GM23248 (cell line): Measurements from ENCODE around the gene NKAIN4. TPM values are rescaled to one million over a fixed set of nuclear protein-coding genes. Genes with fewer than 3 reads are reported as not detected.
A peak's percentile ranks its signal among the peaks of the same experiment; 100 is the strongest.

Experiments
- DNase-seq: peaks from one replicate; pipeline ENCODE4 v3.0.0-alpha.2; 2015
- H2AFZ ChIP-seq: fragments of 200-600 bp; sonication (generic); 2 replicates; pipeline ENCODE4 v1.6.1; 2016; ENCODE audit warnings: antibody characterized with exemption
- H3F3A ChIP-seq: fragments of 200-600 bp; sonication (generic); 2 replicates; pipeline ENCODE4 v1.6.1; 2016; ENCODE audit warnings: mild to moderate bottlenecking, antibody characterized with exemption, mixed run types; ENCODE audit not compliant: insufficient read depth
- H3K27ac ChIP-seq: fragments of 200-600 bp; sonication (generic); 2 replicates; pipeline ENCODE4 v1.5.1; 2016; ENCODE audit warnings: mild to moderate bottlenecking
- H3K27me3 ChIP-seq: fragments of 200-600 bp; sonication (generic); replicated peaks from 2 replicates; pipeline ENCODE4 v1.6.1; 2016; ENCODE audit warnings: mild to moderate bottlenecking; ENCODE audit not compliant: insufficient read depth
- H3K36me3 ChIP-seq: fragments of 200-600 bp; sonication (generic); 2 replicates; pipeline ENCODE4 v1.6.1; 2016; ENCODE audit warnings: low read depth, mild to moderate bottlenecking
- H3K4me1 ChIP-seq: fragments of 200-600 bp; sonication (generic); 2 replicates; pipeline ENCODE4 v1.6.1; 2016; ENCODE audit warnings: mild to moderate bottlenecking; ENCODE audit not compliant: insufficient read depth
- H3K4me2 ChIP-seq: fragments of 200-600 bp; sonication (generic); one replicate; pipeline ENCODE4 v1.6.1; 2016; ENCODE audit warnings: mild to moderate bottlenecking; ENCODE audit not compliant: unreplicated experiment
- H3K4me3 ChIP-seq: fragments of 200-600 bp; sonication (generic); 2 replicates; pipeline ENCODE4 v1.5.1; 2016; ENCODE audit warnings: mild to moderate bottlenecking
- H3K79me2 ChIP-seq: fragments of 200-600 bp; sonication (generic); 2 replicates; pipeline ENCODE4 v1.6.1; 2016; ENCODE audit warnings: mild to moderate bottlenecking; ENCODE audit not compliant: insufficient read depth
- H3K9ac ChIP-seq: fragments of 200-600 bp; sonication (generic); 2 replicates; pipeline ENCODE4 v1.6.1; 2016; ENCODE audit warnings: mild to moderate bottlenecking
- H3K9me2 ChIP-seq: fragments of 200-600 bp; sonication (generic); 2 replicates; pipeline ENCODE4 v1.6.1; 2016; ENCODE audit warnings: mixed run types, mild to moderate bottlenecking, moderate library complexity; ENCODE audit not compliant: insufficient read depth
- H3K9me3 ChIP-seq: fragments of 200-600 bp; sonication (generic); one replicate; pipeline ENCODE4 v1.6.1; 2017; ENCODE audit warnings: low read depth
- H4K20me1 ChIP-seq: fragments of 200-600 bp; sonication (generic); 2 replicates; pipeline ENCODE4 v1.6.0; 2016; ENCODE audit not compliant: insufficient read depth
- EZH2 ChIP-seq: fragments of 200-600 bp; sonication (generic); IDR thresholded peaks from 2 replicates; pipeline ENCODE4 v1.6.1; 2018; ENCODE audit warnings: antibody characterized with exemption, mild to moderate bottlenecking; ENCODE audit not compliant: insufficient read depth, poor library complexity, severe bottlenecking
- EZH2phosphoT487 ChIP-seq: fragments of 200-600 bp; sonication (generic); IDR thresholded peaks from 2 replicates; pipeline ENCODE4 v1.6.1; 2018; ENCODE audit warnings: antibody characterized with exemption, moderate library complexity, mild to moderate bottlenecking, low read depth; ENCODE audit not compliant: insufficient read depth
- WGBS, 2 experiments: methylation state at CpG; one replicate each; pipeline ENCODE4 v1.1.6; 2015 to 2017; ENCODE audit warnings: low lambda C conversion rate in 2 of 2, low coverage in 1 of 2; ENCODE audit errors: missing lambda C conversion rate in 2 of 2; 5-methylcytosine and 5-hydroxymethylcytosine counted together
- in situ Hi-C: fragments of 300-500 bp; cut with MboI; formaldehyde crosslinking; loops from 2 replicates; pipeline ENCODE4 v1.15.0; 2020
- polyA plus RNA-seq: library from polyadenylated mRNA; unstranded; fragments of >200 nt; fragmentation: Nextera tagmentation; extraction: Ambion mirVana; gene quantifications from 2 replicates; pipeline ENCODE4 v1.2.1, GENCODE V29; 2016
- total RNA-seq: library from RNA; depleted of rRNA; stranded (reverse); fragments of >200 nt; shearing (Covaris generic); gene quantifications from 2 replicates; pipeline ENCODE4 v1.2.3, GENCODE V29; 2014

NKAIN4 gene
- total and polyA plus RNA-seq, 2 experiments from 2014 or later: not detected

DNA sequence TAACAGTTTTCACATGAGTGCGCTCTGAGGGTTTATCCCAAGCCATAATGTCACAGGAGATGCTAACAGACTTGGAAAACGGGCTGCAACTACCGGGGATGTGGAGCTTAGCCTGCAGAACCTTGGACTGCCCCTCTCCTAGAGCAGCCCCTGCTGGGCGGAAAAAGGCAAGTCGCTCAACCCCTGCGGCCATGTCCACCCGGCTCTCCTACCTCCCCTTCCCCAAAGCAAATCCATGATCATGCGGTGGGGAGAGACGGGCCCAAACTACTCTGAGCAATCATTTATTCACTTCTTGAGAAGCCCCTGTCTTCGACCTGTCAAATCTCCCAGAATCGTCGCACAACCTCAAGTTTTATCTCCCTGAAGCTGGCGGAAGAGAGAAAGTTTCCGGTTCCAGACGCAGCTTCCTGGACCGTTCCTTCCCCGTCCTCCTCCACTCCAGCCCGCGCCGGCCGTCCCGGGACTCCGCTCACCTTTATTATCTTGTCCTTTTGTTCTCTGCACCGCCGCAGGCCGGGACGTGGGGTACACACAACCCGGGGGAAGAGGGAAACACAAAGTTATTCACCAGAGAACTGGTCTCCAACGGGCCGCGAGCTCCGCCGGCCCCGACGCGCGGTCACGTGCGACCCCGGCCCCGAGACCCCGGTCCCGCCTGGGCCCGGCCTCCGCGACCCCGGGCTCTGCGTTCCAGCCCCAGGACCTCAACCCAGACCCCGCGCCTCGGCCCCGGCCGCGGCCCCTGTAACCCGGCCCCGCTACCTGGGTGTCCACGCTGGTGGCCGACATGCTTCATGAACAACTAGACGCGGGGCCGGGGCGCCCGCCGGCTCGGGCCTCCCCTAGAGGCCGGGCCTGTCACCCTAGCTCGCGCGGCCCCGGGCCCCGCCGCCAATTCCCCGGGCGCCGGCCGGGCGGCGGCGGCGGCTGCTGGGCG lies 38.9 kb downstream of the NKAIN4 start:
- Histone ChIP-seq H3F3A (no peaks in the 10 kb centered on the region), H3K4me2 (peak overlapping the region; percentile 95), H3K4me3 (peak overlapping the region; percentile 87), H2AFZ (peak overlapping the region; percentile 30), H3K79me2 (peaks cover 54% of the 10 kb centered on the region), H3K36me3 (peaks cover 16% of the 10 kb centered on the region; the same call in 1 of the 2 replicates), H3K9me2 (no peaks in the 10 kb centered on the region), H3K27me3 (peaks cover 2% of the 10 kb centered on the region; the same call in 1 of the 2 replicates), H3K9ac (peak overlapping the region; percentile 85), H3K4me1 (peaks cover 15% of the 10 kb centered on the region), H3K9me3 (no peaks in the 10 kb centered on the region), H3K27ac (peak overlapping the region; percentile 34), H4K20me1 (peaks cover 12% of the 10 kb centered on the region; the same call in 1 of the 2 replicates)
- peak; percentile 80 for DNase-seq
- no peak for TF ChIP-seq EZH2phosphoT487
- WGBS, 2 experiments: 2 to 3% methylated on average over 74 to 75 of the region's 81 CpGs
- in situ Hi-C loops: no loop called here

- H3F3A ChIP-seq: no peaks in the 10 kb centered on the region
- peak overlapping the region; percentile 95 for H3K4me2 ChIP-seq
- H3K79me2 ChIP-seq: peaks cover 62% of the 10 kb centered on the region
- H2AFZ ChIP-seq: no peak overlapping the region
- H3K4me1 ChIP-seq: peaks cover 15% of the 10 kb centered on the region
- peaks cover 18% of the 10 kb centered on the region; the same call in 1 of the 2 replicates for H4K20me1 ChIP-seq
- 75 to 78% methylated on average over 6 of the region's 6 CpGs for WGBS, 2 experiments
- H3K27ac ChIP-seq: no peak overlapping the region
- in situ Hi-C loops: no loop called here
- H3K27me3 ChIP-seq: no peaks in the 10 kb centered on the region
- no peaks in the 10 kb centered on the region for H3K9me3 ChIP-seq
- no peak for DNase-seq
- H3K9ac ChIP-seq: peak overlapping the region; percentile 85
- H3K9me2 ChIP-seq: no peaks in the 10 kb centered on the region
- H3K4me3 ChIP-seq: peak overlapping the region; percentile 87
- TF ChIP-seq EZH2 (no peak), EZH2phosphoT487 (no peak)
- H3K36me3 ChIP-seq: peaks cover 16% of the 10 kb centered on the region; the same call in 1 of the 2 replicates
Measured at GRCh38 chr20:63214514-63214913, 39.7 kb downstream of the NKAIN4 start.

DNA sequence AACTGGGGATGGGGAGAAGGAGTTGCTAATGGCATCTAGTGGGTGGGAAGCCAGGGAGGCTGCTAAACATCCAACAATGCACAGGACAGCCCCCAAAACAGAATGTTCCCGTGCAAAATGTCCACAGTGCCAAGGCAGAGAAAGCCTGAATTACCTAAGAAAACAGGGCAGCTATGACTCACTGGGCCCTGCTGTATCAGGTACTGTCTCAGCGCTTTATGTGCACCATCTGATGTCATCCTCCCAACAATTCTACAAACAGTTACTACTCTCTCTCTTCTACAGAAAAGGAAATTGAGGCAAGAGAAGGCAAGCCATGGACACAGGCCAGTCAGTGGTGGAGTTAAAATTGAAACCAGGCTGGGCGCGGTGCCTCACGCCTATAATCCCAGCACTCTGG lies 41.5 kb downstream of the NKAIN4 start:
- Histone ChIP-seq H3K9me2 (no peaks in the 10 kb centered on the region), H3K4me3 (no peak overlapping the region), H3K27me3 (no peaks in the 10 kb centered on the region), H3K79me2 (peaks cover 80% of the 10 kb centered on the region), H3K4me1 (peaks cover 15% of the 10 kb centered on the region), H3K36me3 (peaks cover 21% of the 10 kb centered on the region; the same call in 1 of the 2 replicates), H2AFZ (no peak overlapping the region), H3F3A (no peaks in the 10 kb centered on the region; the same call in 1 of the 2 replicates), H3K27ac (no peak overlapping the region), H4K20me1 (peaks cover 19% of the 10 kb centered on the region; the same call in 1 of the 2 replicates), H3K9me3 (no peaks in the 10 kb centered on the region), H3K4me2 (no peak overlapping the region), H3K9ac (no peak overlapping the region)
- in situ Hi-C loops: no loop called here
- WGBS, 2 experiments: 84 to 93% methylated on average over 5 of the region's 5 CpGs
- peak; percentile 24 for DNase-seq
- TF ChIP-seq EZH2 (no peak), EZH2phosphoT487 (no peak)

GRCh38 chr20:63212393-63212730 lies 41.9 kb downstream of the NKAIN4 start:
- Histone ChIP-seq H3K9me2 (no peaks in the 10 kb centered on the region), H3K4me1 (peaks cover 15% of the 10 kb centered on the region), H3K79me2 (peaks cover 84% of the 10 kb centered on the region), H3K27ac (no peak overlapping the region), H3K27me3 (no peaks in the 10 kb centered on the region), H2AFZ (no peak overlapping the region), H3K9ac (no peak overlapping the region), H3K4me2 (no peak overlapping the region), H4K20me1 (peaks cover 19% of the 10 kb centered on the region; the same call in 1 of the 2 replicates), H3F3A (no peaks in the 10 kb centered on the region; the same call in 1 of the 2 replicates), H3K4me3 (no peak overlapping the region), H3K36me3 (peaks cover 25% of the 10 kb centered on the region; the same call in 1 of the 2 replicates), H3K9me3 (no peaks in the 10 kb centered on the region)
- in situ Hi-C loops: no loop called here
- DNase-seq: peak; percentile 29
- 84 to 85% methylated on average over 5 of the region's 5 CpGs for WGBS, 2 experiments
- no peak for TF ChIP-seq EZH2phosphoT487
- TF ChIP-seq EZH2: no peak
